Activated CD4-positive, alpha-beta memory T cell treated with anti-CD3 and anti-CD28 coated beads, Interleukin-2, amount 10 ng/mL, durations not matched to agents 7 days and 5 days (primary cell): ENCODE measurements around the gene SERINC1. TPM values are rescaled to one million over a fixed set of nuclear protein-coding genes. Genes with fewer than 3 reads are reported as not detected.
"Not testable (repeated sequence)": the region's sequence is repeated elsewhere in the genome, so short reads cannot be mapped to it uniquely, and the experiment has no call there.

Experiments
- CTCF ChIA-PET: fragments of 350-600 bp; sonication (Branson Sonifier 250); formaldehyde crosslinking; loops from one replicate; lab custom pipeline; 2021; ENCODE audit warnings: antibody characterized with exemption, inconsistent platforms; lab: Charles Lee
- POLR2A ChIA-PET: fragments of 350-600 bp; sonication (Branson Sonifier 250); formaldehyde crosslinking; loops from one replicate; lab custom pipeline; 2021; ENCODE audit warnings: antibody characterized with exemption; lab: Charles Lee
- DNase-seq: peaks from one replicate; pipeline ENCODE4 v3.0.0-alpha.2; 2020
- H3K27ac Mint-ChIP-seq: one replicate; pipeline ENCODE4 v1.8.0; 2021; ENCODE audit warnings: mild to moderate bottlenecking, mixed read lengths
- H3K27me3 Mint-ChIP-seq: one replicate; pipeline ENCODE4 v1.8.0; 2021; ENCODE audit warnings: mixed read lengths
- H3K36me3 Mint-ChIP-seq: one replicate; pipeline ENCODE4 v1.8.0; 2021; ENCODE audit warnings: low read depth, mixed read lengths
- H3K4me1 Mint-ChIP-seq: one replicate; pipeline ENCODE4 v1.8.0; 2021; ENCODE audit warnings: mixed read lengths
- H3K4me3 Mint-ChIP-seq: one replicate; pipeline ENCODE4 v1.8.0; 2021; ENCODE audit warnings: mild to moderate bottlenecking, mixed read lengths
- H3K9me3 Mint-ChIP-seq: one replicate; pipeline ENCODE4 v1.8.0; 2021; ENCODE audit warnings: mixed read lengths
- total RNA-seq, 2 experiments: library from RNA; stranded (reverse); gene quantifications; one replicate each; pipeline ENCODE4 v1.2.3, GENCODE V29; 2021

The SERINC1 gene
- total RNA-seq, 2 experiments from 2014 or later, result 81.5 to 83.2 TPM

GRCh38 chr6:122472022-122472340 lies 374 bp upstream of the SERINC1 start:
- H3K4me1 Mint-ChIP-seq, result peaks cover 23% of the 10 kb centered on the region
- H3K9me3 Mint-ChIP-seq, result no peaks in the 10 kb centered on the region
- peak overlapping the region; percentile 97 for H3K27ac Mint-ChIP-seq
- peaks cover 13% of the 10 kb centered on the region for H3K36me3 Mint-ChIP-seq
- DNase-seq, result no peak
- no peaks in the 10 kb centered on the region for H3K27me3 Mint-ChIP-seq
- ChIA-PET POLR2A (interaction anchor here (1.0 to 3.7 kb wide), 19 partner anchors 11 to 1137 kb away, joined by 3 to 26 read pairs (median 5); partner anchors contain the start of genes HSF2 and TBC1D32), CTCF (interaction anchor here (3.7 kb wide), 1 partner anchor 59 kb away, joined by 17 read pairs; no protein-coding TSS in a partner anchor)
- peak overlapping the region; percentile 97 for H3K4me3 Mint-ChIP-seq

GRCh38 chr6:122461885-122462284 lies 9.7 kb downstream of the SERINC1 start:
- Mint-ChIP-seq H3K36me3 (peaks cover 63% of the 10 kb centered on the region), H3K27me3 (no peaks in the 10 kb centered on the region), H3K4me1 (peaks cover 28% of the 10 kb centered on the region), H3K4me3 (no peak overlapping the region), H3K9me3 (no peaks in the 10 kb centered on the region), H3K27ac (no peak overlapping the region)
- ChIA-PET CTCF (no interaction called here), POLR2A (no interaction called here)
- no peak for DNase-seq

GRCh38 chr6:122459865-122460416 lies 11.7 kb downstream of the SERINC1 start:
- ChIA-PET POLR2A (interaction anchor here (1.8 kb wide), 1 partner anchor 12 kb away, joined by 12 read pairs; the partner anchor contains the start of gene SERINC1), CTCF (interaction anchor here (1.5 kb wide), 1 partner anchor 70 kb away, joined by 4 read pairs; no protein-coding TSS in a partner anchor)
- not testable (repeated sequence) for H3K27me3 Mint-ChIP-seq, H3K9me3 Mint-ChIP-seq, H3K27ac Mint-ChIP-seq, H3K4me3 Mint-ChIP-seq, DNase-seq
- Mint-ChIP-seq H3K4me1 (peaks cover 25% of the 10 kb centered on the region), H3K36me3 (peaks cover 56% of the 10 kb centered on the region)

DNA sequence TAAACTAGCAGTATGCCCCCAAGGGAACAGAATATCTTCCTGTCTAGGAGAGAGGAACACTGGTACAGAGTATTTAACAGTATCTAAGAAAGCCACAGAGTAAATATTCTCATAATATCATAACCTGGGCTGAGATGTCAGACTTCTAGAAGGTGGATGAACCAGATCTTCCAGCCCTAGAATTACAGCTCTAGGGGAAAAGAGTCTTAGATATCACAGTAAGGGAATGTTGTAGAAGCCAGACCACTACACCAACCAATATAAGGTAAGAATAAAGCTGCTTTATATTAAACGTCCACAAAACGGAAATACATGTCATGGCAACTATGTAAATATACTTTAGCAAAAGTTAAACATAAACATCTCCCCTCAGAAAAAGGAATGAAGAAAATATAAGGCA lies 12.4 kb downstream of the SERINC1 start:
- Mint-ChIP-seq H3K4me1 (peaks cover 26% of the 10 kb centered on the region), H3K4me3 (no peak overlapping the region), H3K27ac (no peak overlapping the region), H3K36me3 (peaks cover 58% of the 10 kb centered on the region), H3K9me3 (no peaks in the 10 kb centered on the region), H3K27me3 (no peaks in the 10 kb centered on the region)
- ChIA-PET CTCF (interaction anchor here (1.5 kb wide), 1 partner anchor 71 kb away, joined by 4 read pairs; no protein-coding TSS in a partner anchor), POLR2A (interaction anchor here (1.8 kb wide), 1 partner anchor 12 kb away, joined by 12 read pairs; the partner anchor contains the start of gene SERINC1)
- no peak for DNase-seq

DNA sequence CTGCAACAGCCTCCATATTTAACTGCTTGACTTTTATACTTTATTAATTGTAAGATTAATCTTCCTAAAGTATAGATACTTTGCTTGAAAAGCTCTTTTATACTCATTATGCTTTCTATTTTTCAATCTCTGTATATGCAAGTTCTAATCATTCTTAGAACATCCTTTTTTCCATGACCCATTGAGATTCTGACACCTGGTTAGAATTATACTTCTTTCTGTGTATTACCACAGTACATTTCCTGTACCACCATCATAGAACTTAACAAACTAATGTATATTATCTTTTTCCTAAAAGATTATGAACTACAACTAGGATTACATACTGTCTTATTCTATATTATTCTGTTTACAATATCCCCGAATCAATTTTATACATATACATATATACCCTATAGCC lies 13.5 kb downstream of the SERINC1 start:
- H3K27me3 Mint-ChIP-seq, result no peaks in the 10 kb centered on the region
- H3K36me3 Mint-ChIP-seq, result peaks cover 55% of the 10 kb centered on the region
- no peak overlapping the region for H3K27ac Mint-ChIP-seq
- ChIA-PET CTCF (no interaction called here), POLR2A (interaction anchor here (1.0 to 1.8 kb wide), 2 partner anchors 13 kb away, joined by 3 to 12 read pairs; partner anchors contain the start of gene SERINC1)
- H3K4me1 Mint-ChIP-seq, result peaks cover 23% of the 10 kb centered on the region
- DNase-seq, result no peak
- H3K9me3 Mint-ChIP-seq, result no peaks in the 10 kb centered on the region
- H3K4me3 Mint-ChIP-seq, result no peak overlapping the region

- POLR2A ChIA-PET, H3K27ac Mint-ChIP-seq, H3K4me3 Mint-ChIP-seq: not testable (repeated sequence)
These were observed 16.5 kb downstream of the SERINC1 start for GRCh38 chr6:122455116-122455515.

GRCh38 chr6:122454673-122455072 lies 16.9 kb downstream of the SERINC1 start:
- no peaks in the 10 kb centered on the region for H3K9me3 Mint-ChIP-seq
- no peaks in the 10 kb centered on the region for H3K27me3 Mint-ChIP-seq
- DNase-seq, result no peak
- POLR2A ChIA-PET, result no interaction called here
- no peak overlapping the region for H3K4me3 Mint-ChIP-seq
- CTCF ChIA-PET, result no interaction called here
- H3K27ac Mint-ChIP-seq, result no peak overlapping the region
- H3K4me1 Mint-ChIP-seq, result peaks cover 18% of the 10 kb centered on the region
- peaks cover 64% of the 10 kb centered on the region for H3K36me3 Mint-ChIP-seq

More at GRCh38 chr6:122455116-122455515, 16.5 kb downstream of the SERINC1 start:
- H3K27me3 Mint-ChIP-seq, CTCF ChIA-PET, DNase-seq, H3K9me3 Mint-ChIP-seq: not testable (repeated sequence)
- Mint-ChIP-seq H3K4me1 (peaks cover 18% of the 10 kb centered on the region), H3K36me3 (peaks cover 61% of the 10 kb centered on the region)

GRCh38 chr6:122452509-122452908 lies 19.1 kb downstream of the SERINC1 start:
- ChIA-PET CTCF (no interaction called here), POLR2A (interaction anchor here (1.3 kb wide), 1 partner anchor 18 kb away, joined by 3 read pairs; no protein-coding TSS in a partner anchor)
- Mint-ChIP-seq H3K4me1 (peaks cover 4% of the 10 kb centered on the region), H3K36me3 (peaks cover 74% of the 10 kb centered on the region), H3K27ac (no peak overlapping the region), H3K27me3 (no peaks in the 10 kb centered on the region), H3K9me3 (no peaks in the 10 kb centered on the region), H3K4me3 (no peak overlapping the region)
- DNase-seq, result no peak

DNA sequence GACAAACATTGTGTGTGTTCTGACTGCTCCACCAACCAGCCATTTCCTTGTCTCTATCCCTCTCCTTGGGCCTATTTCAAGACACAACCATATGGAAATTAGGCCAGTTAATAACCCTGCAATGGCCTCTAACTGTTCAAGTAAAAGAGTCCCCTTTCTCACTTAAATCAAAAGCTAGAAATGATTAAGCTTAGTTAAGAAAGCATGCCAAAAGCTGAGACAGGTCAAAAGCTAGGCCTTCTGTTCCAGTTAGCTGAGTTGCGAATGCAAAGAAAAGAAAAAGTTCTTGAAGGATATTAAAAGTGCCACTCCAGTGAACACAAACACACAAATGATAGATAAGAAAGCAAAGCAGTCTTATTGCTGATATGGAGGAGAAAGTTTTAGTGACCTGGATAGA lies 22.5 kb downstream of the SERINC1 start:
- no peak for DNase-seq
- no peaks in the 10 kb centered on the region for H3K27me3 Mint-ChIP-seq
- H3K4me3 Mint-ChIP-seq, result no peak overlapping the region
- H3K27ac Mint-ChIP-seq, result no peak overlapping the region
- POLR2A ChIA-PET, result interaction anchor here (1.6 to 2.2 kb wide), 2 partner anchors 22 to 47 kb away, joined by 3 to 10 read pairs; partner anchors contain the start of gene SERINC1
- CTCF ChIA-PET, result interaction anchor here (1.4 kb wide), 1 partner anchor 42 kb away, joined by 3 read pairs; no protein-coding TSS in a partner anchor
- peaks cover 6% of the 10 kb centered on the region for H3K4me1 Mint-ChIP-seq
- H3K9me3 Mint-ChIP-seq, result no peaks in the 10 kb centered on the region
- H3K36me3 Mint-ChIP-seq, result peaks cover 72% of the 10 kb centered on the region

DNA sequence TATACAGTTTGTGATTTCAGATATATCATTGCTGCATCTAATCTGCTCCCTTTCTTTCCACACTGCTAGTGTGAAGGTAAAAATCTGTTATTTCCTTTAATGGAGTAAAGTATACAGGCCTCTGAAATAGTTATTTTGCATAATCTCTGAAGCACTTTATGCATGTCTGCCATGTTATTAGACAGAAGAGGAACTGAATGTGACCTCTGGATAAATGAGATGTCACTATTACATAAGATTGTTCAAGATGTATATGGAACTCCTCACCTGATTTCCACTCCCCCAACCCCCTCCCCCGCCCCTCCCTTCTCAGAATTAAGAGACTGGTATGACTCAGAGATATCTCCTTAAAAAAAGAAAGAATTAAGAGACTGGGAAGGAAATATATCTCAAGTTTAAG lies 26.3 kb downstream of the SERINC1 start:
- H3K4me3 Mint-ChIP-seq, result no peak overlapping the region
- peaks cover 6% of the 10 kb centered on the region for H3K9me3 Mint-ChIP-seq
- H3K36me3 Mint-ChIP-seq, result peaks cover 69% of the 10 kb centered on the region
- H3K4me1 Mint-ChIP-seq, result peaks cover 6% of the 10 kb centered on the region
- no peak for DNase-seq
- POLR2A ChIA-PET, result no interaction called here
- H3K27ac Mint-ChIP-seq, result no peak overlapping the region
- no peaks in the 10 kb centered on the region for H3K27me3 Mint-ChIP-seq
- CTCF ChIA-PET, result no interaction called here

- Mint-ChIP-seq H3K9me3 (peaks cover 29% of the 10 kb centered on the region), H3K4me3 (no peak overlapping the region), H3K27me3 (no peaks in the 10 kb centered on the region), H3K36me3 (peaks cover 76% of the 10 kb centered on the region), H3K27ac (no peak overlapping the region), H3K4me1 (no peaks in the 10 kb centered on the region)
- ChIA-PET POLR2A (no interaction called here), CTCF (no interaction called here)
- DNase-seq, result no peak
These were observed 32.6 kb downstream of the SERINC1 start for GRCh38 chr6:122438975-122439374.

GRCh38 chr6:122432816-122433215 lies 38.8 kb downstream of the SERINC1 start:
- DNase-seq, result no peak
- Mint-ChIP-seq H3K36me3 (peaks cover 63% of the 10 kb centered on the region), H3K4me3 (no peak overlapping the region), H3K4me1 (peaks cover 8% of the 10 kb centered on the region), H3K27ac (no peak overlapping the region), H3K27me3 (no peaks in the 10 kb centered on the region), H3K9me3 (peaks cover 6% of the 10 kb centered on the region)
- ChIA-PET POLR2A (interaction anchor here (2.6 kb wide), 1 partner anchor 39 kb away, joined by 14 read pairs; the partner anchor contains the start of gene SERINC1), CTCF (no interaction called here)

DNA sequence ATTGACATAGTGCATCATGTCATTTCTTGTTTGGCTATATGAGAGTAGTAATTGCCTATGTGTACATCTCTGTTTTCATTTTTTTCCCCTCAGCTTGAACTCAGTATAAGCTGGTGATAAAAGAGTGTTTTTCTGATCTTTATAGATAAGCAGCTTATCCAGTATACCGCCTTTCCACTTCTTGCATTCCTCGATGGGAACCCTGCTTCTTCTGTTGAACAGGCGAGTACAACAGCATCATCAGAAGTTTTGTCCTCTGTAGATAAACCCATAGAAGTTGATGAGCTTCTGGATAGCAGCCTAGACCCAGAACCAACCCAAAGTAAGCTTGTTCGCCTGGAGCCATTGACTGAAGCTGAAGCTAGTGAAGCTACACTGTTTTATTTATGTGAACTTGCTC lies 39.8 kb downstream of the SERINC1 start:
- ChIA-PET POLR2A (interaction anchor here (2.6 kb wide), 1 partner anchor 40 kb away, joined by 14 read pairs; the partner anchor contains the start of gene SERINC1), CTCF (interaction anchor here (0.7 to 1.0 kb wide), 2 partner anchors 9 to 407 kb away, joined by 3 read pairs; no protein-coding TSS in a partner anchor)
- no peaks in the 10 kb centered on the region for H3K9me3 Mint-ChIP-seq
- H3K4me3 Mint-ChIP-seq, result no peak overlapping the region
- H3K36me3 Mint-ChIP-seq, result peaks cover 60% of the 10 kb centered on the region
- H3K27me3 Mint-ChIP-seq, result no peaks in the 10 kb centered on the region
- no peak for DNase-seq
- no peak overlapping the region for H3K27ac Mint-ChIP-seq
- H3K4me1 Mint-ChIP-seq, result peaks cover 8% of the 10 kb centered on the region
